Left colon (tissue), 2 donors: ENCODE measurements around the gene MAN1B1. TPM values are rescaled to one million over a fixed set of nuclear protein-coding genes. Genes with fewer than 3 reads are reported as not detected.

Experiments used
- ATAC-seq: fragments of 200-7000 bp; cut with Tn5 transposase; one replicate; pipeline ENCODE4 v1.9.1; 2020; ENCODE audit warnings: mild to moderate bottlenecking, moderate library complexity
- DNase-seq, 2 donors: peaks; one replicate each; pipeline ENCODE4 v3.0.0-alpha.2; 2020
- intact Hi-C, 2 donors: fragments of 100-400 bp; cut with DNase I in 1 of 2; cut with micrococcal nuclease in 1 of 2; formaldehyde crosslinking; loops; one replicate each; pipeline versions ENCODE4 v1.11.2 to v1.14.0; 2022; cut with DNase I, micrococcal nuclease
- long read RNA-seq: library from polyadenylated mRNA; unstranded; transcript quantifications from one replicate; pipeline ENCODE4 v2.0.0, GENCODE V29; 2021
- total RNA-seq, 2 donors: library from RNA; stranded (reverse); fragmentation: NEBNext Ultra II Directional; extraction: Animal tissue kit (Norgen Biotek cat#: 25700); gene quantifications; one replicate each; pipeline ENCODE4 v1.2.1, GENCODE V29; 2021
- donor health status: DM: no; HTN: no; CAD: no.
- donor health status: DM: yes; HTN: yes; CAD: no.

The MAN1B1 gene
- 10 to 100 TPM; 50.0 to 53.5 TPM for total RNA-seq
- long read RNA-seq, full-length matches to known transcripts, result 111 of 139 reads
- long read RNA-seq, partial matches to known transcripts, result 16 of 139 reads
- long read RNA-seq, other reads (novel, unspliced or antisense), result 12 of 139 reads

DNA sequence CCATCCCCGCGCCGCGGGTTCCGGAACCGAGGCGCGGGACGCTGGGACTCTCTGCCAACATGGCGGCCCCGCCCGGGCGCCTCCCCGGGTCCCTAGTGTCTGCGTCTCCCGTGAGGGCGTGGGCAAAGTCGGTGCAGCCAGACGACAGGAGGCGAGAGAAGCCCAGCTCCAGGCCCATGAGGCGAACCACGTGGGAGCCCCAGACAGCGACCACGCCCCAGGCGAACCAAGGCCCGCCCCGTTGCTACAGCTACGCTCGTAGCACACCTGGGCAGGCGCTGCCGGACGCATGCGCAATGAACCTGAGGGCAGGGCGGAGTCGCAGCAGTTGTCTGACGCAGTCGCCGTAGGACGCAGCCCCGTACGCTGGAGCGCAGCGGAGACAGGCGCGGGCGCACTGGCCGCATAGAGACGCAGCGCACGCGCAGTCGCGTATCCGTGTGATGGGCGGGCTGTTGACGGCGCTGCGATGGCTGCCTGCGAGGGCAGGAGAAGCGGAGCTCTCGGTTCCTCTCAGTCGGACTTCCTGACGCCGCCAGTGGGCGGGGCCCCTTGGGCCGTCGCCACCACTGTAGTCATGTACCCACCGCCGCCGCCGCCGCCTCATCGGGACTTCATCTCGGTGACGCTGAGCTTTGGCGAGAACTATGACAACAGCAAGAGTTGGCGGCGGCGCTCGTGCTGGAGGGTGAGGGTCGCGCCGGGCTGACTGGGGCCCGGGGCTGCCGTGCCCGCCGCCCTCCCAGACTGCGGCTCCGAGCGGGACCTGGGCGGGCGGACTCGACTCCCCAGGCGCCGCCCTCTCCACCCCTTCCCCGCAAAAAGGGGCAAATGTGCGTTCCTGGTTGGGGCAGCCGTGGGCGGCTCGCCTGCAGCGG is at the start of gene MAN1B1:
Gene MAN1B1, plus strand, starts transcription at position 455 of the 878 bp plus-strand sequence. Its CDS starts 15 bp downstream, at position 470.
- DNase-seq, result peak; percentile 100
- intact Hi-C loops, result no loop called here
- ATAC-seq, result peak; percentile 83

DNA sequence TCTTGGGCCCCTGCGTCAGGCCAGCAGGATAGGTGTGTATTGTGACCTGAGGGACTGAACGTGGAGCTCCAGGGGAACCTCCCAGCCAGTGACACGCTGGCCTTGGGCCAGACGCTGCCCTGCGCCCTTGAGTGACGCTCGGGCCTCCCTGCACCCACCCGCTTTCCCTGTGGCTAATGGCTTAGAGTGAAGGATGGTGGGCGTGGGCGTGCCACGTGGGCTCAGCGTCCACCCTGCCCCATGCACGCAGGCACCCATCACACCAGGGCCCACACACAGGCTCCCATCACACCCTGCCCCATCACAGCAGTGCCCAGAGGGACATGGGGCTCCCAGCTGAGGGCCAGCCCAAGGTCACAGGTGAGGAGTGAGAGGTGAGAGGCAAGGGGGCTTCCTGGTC is 49.8 kb upstream of the MAN1B1 start:
- intact Hi-C loops, result loop anchor here in 1 of 2 donors (5.0 kb wide), 1 partner anchor 250 kb away; no protein-coding TSS in a partner anchor

GRCh38 chr9:137037483-137037882 is 49.3 kb upstream of the MAN1B1 start:
- no peak for DNase-seq
- no peak for ATAC-seq
- intact Hi-C loops, result loop anchor here in 1 of 2 donors (5.0 kb wide), 1 partner anchor 250 kb away; no protein-coding TSS in a partner anchor

More for the DNA sequence above, 49.8 kb upstream of the MAN1B1 start:
- DNase-seq (no peak), ATAC-seq (no peak)

DNA sequence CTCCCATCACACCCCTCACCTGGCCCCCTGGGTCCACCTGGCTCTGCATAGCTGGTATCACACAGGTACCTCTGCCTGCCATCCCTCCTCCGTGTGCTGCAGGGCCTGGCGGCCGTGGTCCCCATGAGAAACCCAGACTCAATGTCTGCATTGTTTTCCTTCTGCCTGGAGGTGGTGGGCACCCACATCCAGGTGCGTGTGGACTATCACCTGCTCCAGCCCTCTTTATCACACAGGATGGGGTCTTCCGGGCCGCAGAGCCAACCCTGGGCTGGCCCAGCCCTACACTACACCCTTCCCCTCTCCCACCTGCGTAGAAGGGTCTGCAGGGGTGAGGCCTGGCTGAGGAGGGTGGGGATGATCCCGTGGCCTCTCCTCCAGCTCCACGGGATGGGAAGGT is 47.9 kb upstream of the MAN1B1 start:
- intact Hi-C loops, result loop anchor here in 1 of 2 donors (5.0 kb wide), 1 partner anchor 252 kb away; no protein-coding TSS in a partner anchor
- DNase-seq (no peak), ATAC-seq (no peak)

DNA sequence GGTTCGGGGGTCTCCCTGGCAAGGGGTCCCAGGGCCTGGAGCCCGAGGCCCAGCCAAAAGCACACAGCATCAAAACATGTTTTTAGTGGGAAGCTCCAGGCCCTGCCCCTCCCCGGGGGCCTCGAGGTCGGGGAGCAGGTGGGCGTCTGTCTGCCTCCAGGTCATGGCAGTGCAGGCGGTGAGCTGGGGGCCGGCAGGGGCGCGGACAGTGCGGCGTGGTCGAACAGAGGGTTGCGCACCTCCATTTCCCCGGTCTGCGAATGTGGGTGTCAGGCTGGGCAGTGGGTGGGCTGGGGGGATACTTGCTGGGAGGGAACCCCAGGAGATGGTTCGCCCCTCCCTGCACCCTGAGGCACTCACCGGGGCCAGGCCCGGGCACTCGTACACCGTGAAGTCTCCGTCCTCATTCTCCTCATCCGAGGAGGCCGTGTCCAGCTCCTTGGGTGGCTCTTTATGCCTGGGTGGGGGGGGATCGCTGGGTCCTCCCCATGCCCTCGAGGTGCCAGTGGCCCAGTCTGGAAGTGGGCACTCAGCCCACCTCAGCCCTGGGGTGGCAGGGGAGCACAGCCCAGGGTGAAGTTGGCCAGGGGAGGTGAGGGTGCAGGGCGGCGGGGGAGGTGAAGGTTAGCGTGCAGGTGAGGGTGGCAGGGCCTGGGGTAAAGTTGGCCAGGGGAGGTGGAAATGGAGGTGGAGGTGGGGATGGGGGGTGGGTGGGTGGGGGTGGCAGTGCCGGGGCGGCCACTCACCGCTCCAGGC is 47.0 kb upstream of the MAN1B1 start:
- ATAC-seq (no peak), DNase-seq (no peak)
- intact Hi-C loops, result loop anchor here in 1 of 2 donors (5.0 kb wide), 1 partner anchor 252 kb away; no protein-coding TSS in a partner anchor

- intact Hi-C loops, result no loop called here
- ATAC-seq (no peak), DNase-seq (no peak)
Measured at GRCh38 chr9:137040568-137040967, 46.2 kb upstream of the MAN1B1 start.

- no peak for ATAC-seq
- no peak for DNase-seq
- intact Hi-C loops, result no loop called here
Measured at GRCh38 chr9:137041124-137041523, 45.7 kb upstream of the MAN1B1 start.

GRCh38 chr9:137042751-137043727 is 43.7 kb upstream of the MAN1B1 start:
- no peak for ATAC-seq
- no peak for DNase-seq
- intact Hi-C loops, result no loop called here

DNA sequence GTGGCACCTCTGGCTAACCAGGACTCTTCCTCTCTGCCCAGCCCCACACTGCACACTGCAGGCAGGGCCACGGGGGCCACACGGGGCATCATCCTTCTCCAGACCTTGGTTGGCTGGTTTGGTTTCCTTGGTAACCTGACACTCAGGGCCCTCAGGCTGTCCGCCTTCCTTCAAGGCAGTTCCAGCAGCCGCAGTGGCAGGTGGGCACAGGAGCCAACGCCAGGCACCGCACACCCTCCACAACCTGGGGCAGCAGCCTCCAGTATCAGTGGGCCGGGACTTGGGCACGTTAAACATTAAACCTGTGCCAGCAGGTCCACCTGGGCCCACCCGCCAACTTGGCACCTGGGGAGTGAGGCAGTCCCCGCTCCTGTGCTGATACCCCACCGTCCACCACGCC is 42.7 kb upstream of the MAN1B1 start:
- intact Hi-C loops, result no loop called here
- ATAC-seq (peak; percentile 2), DNase-seq (no peak)

DNA sequence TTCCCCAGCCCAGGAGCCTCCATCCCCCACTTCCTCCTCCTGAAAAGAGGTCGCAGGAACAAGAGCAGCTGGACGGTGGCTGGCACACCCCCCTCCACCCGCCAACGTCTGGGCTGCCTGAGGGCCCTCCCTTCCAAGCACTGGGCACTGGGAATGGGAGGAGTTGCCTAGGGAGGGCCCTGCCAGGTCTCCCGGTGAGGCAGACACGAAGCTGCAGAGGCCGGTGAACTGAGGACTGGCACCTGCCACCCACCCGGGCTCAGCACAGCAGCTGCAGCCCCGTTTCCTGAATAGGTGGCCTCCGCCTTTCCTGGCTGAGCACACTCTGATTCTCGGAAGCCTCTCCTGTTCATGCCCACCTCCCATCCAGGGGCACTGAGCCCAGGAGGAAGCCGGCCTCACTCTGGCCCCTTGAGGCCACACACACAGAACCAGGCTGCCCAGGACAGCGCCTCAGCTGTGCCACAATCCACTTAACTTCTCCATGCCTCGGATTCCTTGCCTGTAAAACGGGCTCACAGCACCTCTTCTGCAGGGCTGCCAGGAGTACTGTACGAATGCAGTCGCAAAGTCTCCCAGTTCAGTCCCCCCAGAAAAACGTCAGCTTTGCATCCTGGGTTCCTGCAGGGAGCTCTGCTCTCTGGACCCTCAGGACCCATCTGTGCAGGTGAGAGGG is 42.1 kb upstream of the MAN1B1 start:
- intact Hi-C loops, result no loop called here
- peak; percentile 74 to 75 for DNase-seq
- ATAC-seq, result peak; percentile 76

DNA sequence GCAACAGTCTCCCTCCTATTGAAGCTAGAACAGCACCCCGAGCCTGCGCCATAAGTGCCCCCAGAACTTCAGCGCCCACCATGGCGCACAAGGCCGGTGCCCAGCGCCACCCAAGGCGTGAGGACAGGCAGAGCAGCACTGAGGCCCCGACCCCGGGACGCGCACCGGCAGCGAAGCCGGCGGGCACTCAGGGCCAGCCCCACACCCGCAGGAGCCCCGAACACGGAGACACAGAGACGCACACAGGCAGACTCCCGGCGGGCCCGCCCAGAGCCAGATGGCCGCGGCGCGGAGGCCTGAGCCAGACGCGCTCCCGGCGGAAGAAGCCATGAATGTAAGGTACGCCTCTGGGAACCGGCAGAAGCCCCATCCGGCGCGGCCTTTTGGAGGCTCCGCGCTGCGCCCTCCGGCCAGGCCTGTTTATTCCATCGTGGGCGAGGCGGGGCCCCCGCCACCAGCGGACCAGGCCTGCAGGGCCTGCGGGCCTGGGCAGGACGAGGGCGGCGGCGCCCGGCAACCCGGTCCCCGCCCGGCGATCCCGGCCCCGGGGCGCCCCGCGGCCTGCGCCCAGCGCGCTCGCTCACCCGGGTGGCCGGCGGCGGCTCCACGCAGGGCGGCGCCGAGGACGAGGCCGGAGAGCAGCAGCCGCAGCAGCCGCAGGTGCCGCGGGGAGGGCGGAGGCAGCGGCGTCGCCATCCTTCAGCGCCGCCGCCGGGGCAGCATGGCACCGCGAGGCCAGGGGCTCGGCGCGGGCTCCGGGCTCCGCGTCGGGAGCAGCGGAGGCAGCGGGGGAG is 41.3 kb upstream of the MAN1B1 start:
- ATAC-seq (peak; percentile 37), DNase-seq (peak in 1 of 2 donors; percentile 52)
- intact Hi-C loops, result no loop called here

- intact Hi-C loops, result no loop called here
- ATAC-seq, result peak; percentile 67
Measured at GRCh38 chr9:137046088-137046787, 40.5 kb upstream of the MAN1B1 start, which contains the start of gene NPDC1. TSS of gene NPDC1 (minus strand) at chr9:137046177. CDS start at chr9:137045989, 188 bp downstream.

GRCh38 chr9:137048655-137049543 is 37.9 kb upstream of the MAN1B1 start:
- intact Hi-C loops, result no loop called here
- ATAC-seq, result no peak
- no peak for DNase-seq

More at GRCh38 chr9:137046088-137046787, 40.5 kb upstream of the MAN1B1 start, which contains the start of gene NPDC1:
- peak; percentile 75 to 91 for DNase-seq

DNA sequence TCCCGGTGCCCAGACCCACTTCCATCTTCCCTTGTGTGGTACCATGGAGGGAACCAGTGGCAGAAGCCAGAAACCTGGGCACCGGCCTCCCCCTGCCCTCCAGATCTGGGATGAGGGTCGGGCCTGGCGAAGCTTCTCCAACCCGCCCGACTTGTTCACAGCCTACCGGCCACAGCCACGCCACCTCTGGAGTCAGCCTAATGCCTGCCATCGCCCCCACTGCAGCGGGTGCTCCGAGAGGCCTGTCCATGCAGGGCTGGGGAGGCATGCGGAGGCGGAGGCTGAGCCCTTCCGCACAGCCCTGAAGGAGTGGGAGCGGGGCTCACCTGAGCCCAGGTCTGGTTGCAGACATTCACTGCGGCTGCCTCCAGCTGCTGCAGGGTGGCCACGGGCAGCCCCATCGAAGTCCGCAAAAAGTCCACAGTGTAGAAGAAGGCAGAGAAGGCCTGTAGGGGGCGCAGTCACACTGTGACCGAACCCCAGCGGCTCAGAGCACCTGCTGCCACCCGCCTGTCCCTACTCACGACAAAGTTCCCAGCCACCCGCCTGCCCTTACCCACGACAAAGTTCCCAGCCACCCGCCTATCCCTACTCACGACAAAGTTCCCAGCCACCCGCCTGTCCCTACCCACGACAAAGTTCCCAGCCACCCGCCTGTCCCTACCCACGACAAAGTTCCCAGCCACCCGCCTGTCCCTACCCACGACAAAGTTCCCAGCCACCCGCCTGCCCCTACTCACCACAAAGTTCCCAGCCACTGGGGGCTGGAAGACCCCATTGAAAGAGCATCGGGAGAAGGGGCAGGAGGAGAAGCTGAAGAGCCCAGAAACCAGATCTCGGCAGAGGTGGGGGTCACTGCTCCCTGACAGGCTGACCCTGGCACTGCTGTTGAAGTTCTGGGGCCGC is 37.0 kb upstream of the MAN1B1 start:
- intact Hi-C loops, result no loop called here
- ATAC-seq (peak; percentile 9), DNase-seq (peak in 1 of 2 donors; percentile 87)
